Lower leg skin (tissue), 3 donors: Measurements from ENCODE around the gene CHRM1.
"Not testable (repeated sequence)": the region's sequence is repeated elsewhere in the genome, so short reads cannot be mapped to it uniquely, and the experiment has no call there.

Experiments used
- POLR2A ChIP-seq, 2 donors: fragments of 450-650 bp; IDR thresholded peaks; one replicate each; pipeline ENCODE4 v1.6.1; 2016 to 2017; ENCODE audit warnings: antibody characterized with exemption in 2 of 2, mild to moderate bottlenecking in 1 of 2, moderate library complexity in 1 of 2
- TF ChIP-seq, protein P1 (sequence below), 3 donors: fragments of 450-650 bp; IDR thresholded peaks; one replicate each; pipeline ENCODE4 v1.5.1; 2016; ENCODE audit warnings: antibody characterized with exemption in 3 of 3, mild to moderate bottlenecking in 3 of 3, moderate library complexity in 2 of 3

DNA sequence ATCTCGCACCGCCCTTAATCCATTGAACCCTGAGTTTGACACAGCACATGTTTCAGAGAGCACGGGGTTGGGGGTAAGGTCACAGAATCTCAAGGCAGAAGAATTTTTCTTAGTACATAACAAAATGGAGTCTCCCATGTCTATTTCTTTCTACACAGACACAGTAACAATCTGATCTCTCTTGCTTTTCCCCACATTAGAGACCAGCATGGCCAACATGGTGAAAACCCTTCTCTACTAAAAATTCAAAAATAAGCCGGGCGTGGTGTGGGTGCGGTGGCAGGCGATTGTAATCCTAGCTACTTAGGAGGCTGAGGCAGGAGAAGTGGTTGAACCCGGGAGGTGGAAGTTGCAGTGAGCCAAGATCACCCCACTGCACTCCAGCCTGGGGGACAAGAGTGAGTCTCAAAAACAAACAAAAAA, 61.9 kb downstream of the CHRM1 start:
- TF ChIP-seq, protein P1, sequence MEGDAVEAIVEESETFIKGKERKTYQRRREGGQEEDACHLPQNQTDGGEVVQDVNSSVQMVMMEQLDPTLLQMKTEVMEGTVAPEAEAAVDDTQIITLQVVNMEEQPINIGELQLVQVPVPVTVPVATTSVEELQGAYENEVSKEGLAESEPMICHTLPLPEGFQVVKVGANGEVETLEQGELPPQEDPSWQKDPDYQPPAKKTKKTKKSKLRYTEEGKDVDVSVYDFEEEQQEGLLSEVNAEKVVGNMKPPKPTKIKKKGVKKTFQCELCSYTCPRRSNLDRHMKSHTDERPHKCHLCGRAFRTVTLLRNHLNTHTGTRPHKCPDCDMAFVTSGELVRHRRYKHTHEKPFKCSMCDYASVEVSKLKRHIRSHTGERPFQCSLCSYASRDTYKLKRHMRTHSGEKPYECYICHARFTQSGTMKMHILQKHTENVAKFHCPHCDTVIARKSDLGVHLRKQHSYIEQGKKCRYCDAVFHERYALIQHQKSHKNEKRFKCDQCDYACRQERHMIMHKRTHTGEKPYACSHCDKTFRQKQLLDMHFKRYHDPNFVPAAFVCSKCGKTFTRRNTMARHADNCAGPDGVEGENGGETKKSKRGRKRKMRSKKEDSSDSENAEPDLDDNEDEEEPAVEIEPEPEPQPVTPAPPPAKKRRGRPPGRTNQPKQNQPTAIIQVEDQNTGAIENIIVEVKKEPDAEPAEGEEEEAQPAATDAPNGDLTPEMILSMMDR (IDR thresholded peaks at IDR 0.05), result not testable (repeated sequence)
- TF ChIP-seq POLR2A (IDR thresholded peaks at IDR 0.05), result not testable (repeated sequence)
